SW 1271 (cell line): ENCODE results near the gene CD63.
A peak's percentile ranks its signal among the peaks of the same experiment; 100 is the strongest.

Experiments used
- DNase-seq, 2 experiments: peaks; one replicate each; lab custom pipeline; 2025; lab: John Stamatoyannopoulos, UW

The CD63 gene

GRCh38 chr12:55739025-55739378 lies 10.2 kb upstream of the CD63 start:
- no peak for DNase-seq

GRCh38 chr12:55738123-55739024 lies 9.6 kb upstream of the CD63 start:
- peak; percentile 53 to 81 for DNase-seq

- DNase-seq: no peak
Observed at GRCh38 chr12:55737581-55738122, 8.8 kb upstream of the CD63 start.

- peak in 1 of 2 experiments; percentile 48 for DNase-seq
Observed at GRCh38 chr12:55736780-55737580, 8.2 kb upstream of the CD63 start.

GRCh38 chr12:55736076-55736475 lies 7.3 kb upstream of the CD63 start:
- no peak for DNase-seq

- no peak for DNase-seq
Observed at GRCh38 chr12:55734595-55734994, 5.8 kb upstream of the CD63 start.

- no peak for DNase-seq
Observed at GRCh38 chr12:55733858-55734257, 5.0 kb upstream of the CD63 start.

GRCh38 chr12:55733021-55733555 lies 4.3 kb upstream of the CD63 start:
- DNase-seq: no peak

- DNase-seq: no peak
Observed at GRCh38 chr12:55732288-55732687, 3.5 kb upstream of the CD63 start.

- DNase-seq: peak in 1 of 2 experiments; percentile 69
Observed at GRCh38 chr12:55729819-55730818, 1.3 kb upstream of the CD63 start.

GRCh38 chr12:55728186-55728938 lies 447 bp downstream of the CD63 start:
- peak in 1 of 2 experiments; percentile 38 for DNase-seq

- DNase-seq: no peak
Observed at GRCh38 chr12:55727643-55728185, 1.1 kb downstream of the CD63 start.

- no peak for DNase-seq
Observed at GRCh38 chr12:55726971-55727370, 1.8 kb downstream of the CD63 start.

- DNase-seq: no peak
Observed at GRCh38 chr12:55725556-55725955, 3.3 kb downstream of the CD63 start.

GRCh38 chr12:55724940-55725309 lies 3.9 kb downstream of the CD63 start:
- DNase-seq: no peak

- peak in 1 of 2 experiments; percentile 72 for DNase-seq
Observed at GRCh38 chr12:55724226-55724939, 4.4 kb downstream of the CD63 start.

- no peak for DNase-seq
Observed at GRCh38 chr12:55723516-55724225, 5.1 kb downstream of the CD63 start.

GRCh38 chr12:55722948-55723347 lies 5.9 kb downstream of the CD63 start:
- no peak for DNase-seq
